DLD1 (cell line): ENCODE data around the gene PHF3.

Experiments used
- in situ Hi-C: cut with HindIII; loops from 2 replicates; pipeline ENCODE4 v1.10.0; 2017; ENCODE audit warnings: low sequenced_read_pairs

PHF3 gene

GRCh38 chr6:63644668-63645326 lies 9.2 kb downstream of the PHF3 start:
- in situ Hi-C loops = no loop called here

DNA sequence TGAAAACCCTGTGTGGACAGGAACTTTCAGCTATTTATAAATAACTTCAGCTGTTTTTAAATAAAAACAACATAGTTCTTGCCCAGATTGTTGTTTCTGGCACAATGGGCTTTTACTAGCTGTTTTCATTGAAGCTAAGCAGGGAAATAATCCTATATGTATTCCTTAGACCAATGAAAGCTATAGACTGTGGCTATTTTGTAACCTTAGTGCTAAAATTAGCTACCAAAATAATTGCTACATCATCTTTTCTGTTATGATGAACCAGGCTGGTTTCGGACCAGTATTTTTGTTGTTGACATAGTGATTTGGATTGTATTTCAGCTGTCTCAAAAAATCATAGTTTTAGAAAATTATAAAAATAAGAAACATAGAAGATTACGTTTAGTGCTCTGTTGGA lies 13.7 kb downstream of the PHF3 start:
- in situ Hi-C loops = no loop called here

DNA sequence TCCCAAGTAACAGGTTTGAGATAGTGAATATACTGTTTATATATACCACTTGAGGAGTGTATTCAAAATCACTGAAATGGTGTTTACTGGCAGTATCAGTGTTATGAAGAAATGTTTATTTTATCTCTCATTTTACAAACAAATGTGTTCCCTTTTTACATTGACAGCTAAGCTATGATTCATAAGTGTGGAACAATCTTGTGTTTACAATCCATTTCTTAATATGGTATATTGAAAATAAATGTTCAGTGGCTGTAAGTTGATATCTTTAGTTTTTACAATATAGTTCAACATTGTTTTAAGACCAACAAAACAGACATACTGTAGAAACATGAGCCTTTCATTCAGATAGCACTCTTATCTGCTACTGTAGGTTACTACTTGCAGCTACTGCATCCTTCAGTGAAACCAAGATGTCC lies 14.3 kb downstream of the PHF3 start:
- in situ Hi-C loops = no loop called here

GRCh38 chr6:63652980-63653379 lies 17.4 kb downstream of the PHF3 start:
- in situ Hi-C loops = no loop called here

GRCh38 chr6:63660757-63661156 lies 25.2 kb downstream of the PHF3 start:
- in situ Hi-C loops = no loop called here

DNA sequence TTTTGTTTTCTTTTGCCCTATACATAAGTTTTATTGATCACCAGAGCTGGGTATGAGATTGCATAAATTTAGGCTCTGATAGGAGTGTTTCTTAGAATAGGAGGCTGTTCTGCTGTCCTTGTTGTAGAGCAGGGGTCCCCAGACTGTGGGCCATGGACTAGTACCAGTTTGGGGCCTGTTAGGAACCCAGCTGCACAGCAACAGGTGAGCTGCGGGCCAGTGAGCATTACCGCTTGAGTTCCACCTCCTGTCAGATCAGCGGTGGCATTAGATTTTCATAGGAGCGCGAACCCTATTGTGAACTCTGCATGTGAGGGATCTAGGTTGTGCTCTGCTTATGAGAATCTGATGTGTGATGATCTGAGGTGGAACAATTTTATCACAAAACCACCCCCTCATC lies 26.2 kb downstream of the PHF3 start:
- in situ Hi-C loops = no loop called here

DNA sequence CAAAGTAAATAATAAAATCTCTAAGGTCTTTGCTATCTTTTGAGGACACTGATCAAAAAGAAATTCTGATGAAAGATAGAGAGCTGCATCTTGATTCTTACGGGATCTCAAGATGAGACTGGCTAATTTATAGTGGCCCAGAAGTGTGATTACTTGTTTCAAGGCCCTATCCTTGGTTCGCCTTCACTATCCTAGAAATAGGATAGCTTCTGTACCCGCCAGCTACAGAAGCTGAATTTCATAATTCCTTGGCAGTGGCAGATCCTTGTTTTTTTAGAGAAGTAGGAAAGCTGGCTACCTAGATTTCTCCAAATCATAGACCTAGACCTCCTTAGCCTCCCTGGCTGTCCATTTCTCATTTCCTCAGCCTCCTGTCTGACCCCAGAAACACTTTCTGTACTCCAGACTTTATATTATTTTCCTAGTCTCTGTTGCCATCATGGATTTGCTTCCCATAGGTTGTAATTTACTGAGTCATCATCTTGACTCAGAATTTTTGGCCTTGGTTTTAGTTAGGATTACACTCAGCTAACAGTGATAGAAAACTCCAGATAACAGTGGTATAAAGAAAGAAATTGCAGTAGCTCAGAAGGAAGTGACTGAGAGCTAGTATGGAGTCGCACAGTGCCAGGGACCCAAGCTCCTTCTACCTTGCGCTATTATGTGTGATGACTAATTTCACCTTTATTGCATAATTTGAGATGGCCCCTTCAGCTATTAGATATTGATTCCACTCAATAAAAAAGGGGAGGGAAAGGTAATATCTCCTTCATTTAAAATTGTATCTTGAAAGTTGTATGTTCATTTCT lies 27.7 kb downstream of the PHF3 start:
- in situ Hi-C loops = no loop called here

DNA sequence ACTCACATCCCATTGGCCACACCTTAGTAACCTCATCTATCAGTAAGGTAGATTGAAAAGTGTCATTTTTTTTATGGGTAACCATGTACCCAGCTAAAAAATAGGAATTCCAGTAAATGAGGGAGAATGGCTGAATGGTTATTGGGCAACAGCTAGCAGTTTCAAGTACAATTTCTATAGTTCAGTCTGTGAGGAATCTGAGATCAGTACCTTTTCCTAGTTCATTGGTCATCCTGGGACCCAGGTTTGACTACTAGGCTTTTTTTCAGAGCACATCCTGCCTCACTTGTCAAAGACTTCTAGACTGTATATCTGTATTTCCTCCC lies 28.3 kb downstream of the PHF3 start:
- in situ Hi-C loops = no loop called here

DNA sequence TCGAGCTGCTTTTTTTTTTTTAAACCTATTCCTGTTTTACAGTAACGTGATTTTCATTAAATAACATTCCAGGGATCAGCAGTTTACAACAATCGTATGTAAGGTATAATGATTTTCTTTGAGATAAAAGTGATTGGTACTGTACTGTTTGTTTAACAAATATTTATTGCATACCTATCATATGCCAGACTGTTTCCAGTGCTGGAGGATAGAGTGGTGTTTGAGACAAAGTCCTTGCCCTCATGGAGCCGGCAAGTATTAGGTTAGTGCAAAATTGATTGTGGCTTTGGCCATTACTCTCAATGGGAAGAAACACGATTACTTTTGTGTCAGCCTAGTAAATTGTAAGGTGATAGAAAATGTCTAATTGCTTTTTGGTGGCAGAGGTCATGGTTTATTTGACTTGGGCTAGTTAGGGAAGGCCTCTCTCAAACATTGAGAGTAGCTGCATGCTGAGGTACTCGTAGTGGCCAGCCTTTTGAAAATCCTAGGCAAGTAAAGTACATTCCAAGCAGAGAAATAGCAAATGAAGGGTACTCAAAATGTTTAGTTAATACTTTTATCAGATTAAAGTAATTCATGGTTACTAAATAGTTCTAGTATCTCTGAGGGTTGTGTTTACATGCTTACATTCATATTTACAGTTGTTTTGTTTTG lies 35.6 kb downstream of the PHF3 start:
- in situ Hi-C loops = no loop called here

- in situ Hi-C loops = no loop called here
Measured at GRCh38 chr6:63672582-63673129, 37.1 kb downstream of the PHF3 start.

DNA sequence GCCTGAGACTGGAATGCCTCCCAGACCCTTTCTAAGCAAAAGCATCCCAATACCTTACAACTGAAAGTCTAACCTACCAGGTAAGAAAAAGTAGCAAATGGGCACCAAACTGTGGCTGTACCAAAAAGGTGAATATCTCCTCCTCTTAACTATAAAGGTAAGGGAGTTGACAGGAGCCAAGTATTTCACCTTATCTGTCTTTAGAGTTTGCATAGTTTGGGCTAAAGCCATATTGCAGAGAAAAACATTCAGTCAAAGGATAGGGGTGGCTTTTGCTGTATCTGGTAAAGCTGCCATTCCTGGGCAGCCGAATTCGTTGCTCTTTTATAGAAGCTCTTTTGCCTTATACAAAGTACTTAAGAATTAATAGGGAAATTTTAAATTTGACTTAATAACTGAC lies 38.1 kb downstream of the PHF3 start:
- in situ Hi-C loops = no loop called here

- in situ Hi-C loops = no loop called here
Measured at GRCh38 chr6:63674635-63675034, 39.0 kb downstream of the PHF3 start.

DNA sequence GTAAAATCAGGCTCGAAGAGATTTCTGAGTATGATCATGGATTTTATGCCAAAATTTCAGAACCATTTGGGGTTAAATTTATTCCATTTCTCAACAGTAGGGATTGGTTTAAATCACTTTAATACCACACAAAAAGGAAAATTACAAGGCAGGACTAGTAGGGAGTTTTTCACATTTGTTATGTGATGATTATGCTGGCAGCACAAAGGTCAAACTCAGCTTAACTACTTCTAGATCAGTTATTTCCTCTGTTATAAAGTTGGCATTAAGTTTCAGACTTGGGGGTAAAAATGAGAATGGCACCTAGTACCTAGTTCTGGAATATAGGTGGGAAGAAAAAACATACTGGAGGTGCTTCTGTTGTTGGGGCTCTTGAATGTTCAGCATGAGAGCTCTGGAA lies 39.5 kb downstream of the PHF3 start:
- in situ Hi-C loops = no loop called here

DNA sequence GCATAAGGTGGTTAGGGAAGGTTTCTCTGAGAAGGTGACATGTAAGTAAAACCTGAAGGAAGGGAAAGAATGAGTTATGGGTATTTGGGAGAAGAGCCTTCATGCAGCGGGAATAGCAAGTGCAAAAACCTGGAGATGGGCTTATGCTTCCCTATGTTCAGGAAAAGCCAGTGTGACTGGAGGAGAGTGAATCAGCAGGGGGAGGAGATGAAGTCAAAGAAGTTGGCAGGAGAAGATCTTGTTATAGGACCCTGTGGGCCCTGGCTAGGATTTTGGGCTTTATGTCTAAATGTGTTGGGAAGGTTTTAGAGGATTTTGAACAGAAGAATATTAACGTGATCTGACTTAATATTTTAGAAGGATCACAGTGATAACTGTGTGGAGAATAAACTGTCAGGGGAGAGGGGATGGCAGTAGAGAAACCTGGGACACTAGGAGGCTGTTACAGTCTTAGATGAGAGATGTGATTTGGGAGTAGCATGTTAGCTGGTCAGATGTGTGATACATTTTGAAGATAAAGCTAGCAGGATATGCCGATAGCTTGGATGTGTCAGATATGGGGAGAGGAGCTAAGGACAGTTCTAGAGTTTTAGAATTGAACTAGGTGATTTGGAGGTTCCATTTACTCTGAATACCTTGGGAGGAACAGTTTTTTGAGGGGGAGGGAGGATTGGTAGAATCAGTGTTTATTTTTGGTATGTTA lies 41.0 kb downstream of the PHF3 start:
- in situ Hi-C loops = no loop called here

GRCh38 chr6:63677282-63677681 lies 41.7 kb downstream of the PHF3 start:
- in situ Hi-C loops = no loop called here

DNA sequence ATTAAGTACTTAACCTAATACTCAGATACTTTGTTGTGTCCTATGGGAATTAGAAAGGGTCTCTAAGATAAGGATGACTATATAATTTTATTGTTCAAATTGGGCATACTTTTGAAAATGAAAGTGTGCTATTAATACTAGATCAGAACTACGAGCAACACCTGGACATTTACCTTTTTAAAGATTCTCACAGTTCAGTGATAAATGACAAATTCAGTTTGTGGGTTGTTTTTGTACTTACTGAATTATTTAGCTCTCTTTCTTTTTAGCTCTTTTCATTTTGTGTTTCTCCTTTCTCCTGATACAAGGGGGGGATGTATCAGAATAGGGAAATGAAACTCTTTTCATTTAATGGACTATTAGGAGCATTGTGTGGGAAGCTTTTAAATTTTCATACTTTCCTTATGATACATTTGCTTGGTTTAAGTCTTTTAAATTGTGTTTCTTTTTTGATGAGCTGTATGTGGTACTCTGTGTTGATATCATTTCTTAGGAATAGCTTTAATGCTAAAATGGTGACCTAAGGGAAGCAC lies 47.5 kb downstream of the PHF3 start:
- in situ Hi-C loops = no loop called here

- in situ Hi-C loops = no loop called here
Measured at GRCh38 chr6:63685446-63686379, 50.1 kb downstream of the PHF3 start.

- in situ Hi-C loops = no loop called here
Measured at GRCh38 chr6:63689421-63689820, 53.8 kb downstream of the PHF3 start.

DNA sequence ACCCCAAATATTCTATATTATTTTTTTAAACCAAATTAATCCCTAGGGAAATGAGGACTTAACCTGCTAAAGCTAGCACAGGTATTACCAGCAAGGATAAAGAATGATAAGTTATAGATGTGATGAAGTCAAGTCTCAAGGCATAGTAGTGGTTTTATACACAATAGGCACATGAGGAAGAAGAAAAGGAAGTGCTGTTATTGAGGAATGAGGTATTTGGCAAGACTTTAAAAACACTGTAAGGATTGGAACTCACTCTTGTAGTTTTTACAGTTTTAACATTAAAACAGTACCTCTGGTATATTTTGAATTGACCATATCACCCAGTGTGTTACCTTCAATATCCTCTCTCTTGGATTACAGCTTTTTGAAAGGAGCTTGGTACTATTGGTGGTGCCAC lies 54.6 kb downstream of the PHF3 start:
- in situ Hi-C loops = no loop called here

GRCh38 chr6:63705707-63706106 lies 70.1 kb downstream of the PHF3 start:
- in situ Hi-C loops = no loop called here
